ENCODE data around the gene HOXB13.

DNA sequence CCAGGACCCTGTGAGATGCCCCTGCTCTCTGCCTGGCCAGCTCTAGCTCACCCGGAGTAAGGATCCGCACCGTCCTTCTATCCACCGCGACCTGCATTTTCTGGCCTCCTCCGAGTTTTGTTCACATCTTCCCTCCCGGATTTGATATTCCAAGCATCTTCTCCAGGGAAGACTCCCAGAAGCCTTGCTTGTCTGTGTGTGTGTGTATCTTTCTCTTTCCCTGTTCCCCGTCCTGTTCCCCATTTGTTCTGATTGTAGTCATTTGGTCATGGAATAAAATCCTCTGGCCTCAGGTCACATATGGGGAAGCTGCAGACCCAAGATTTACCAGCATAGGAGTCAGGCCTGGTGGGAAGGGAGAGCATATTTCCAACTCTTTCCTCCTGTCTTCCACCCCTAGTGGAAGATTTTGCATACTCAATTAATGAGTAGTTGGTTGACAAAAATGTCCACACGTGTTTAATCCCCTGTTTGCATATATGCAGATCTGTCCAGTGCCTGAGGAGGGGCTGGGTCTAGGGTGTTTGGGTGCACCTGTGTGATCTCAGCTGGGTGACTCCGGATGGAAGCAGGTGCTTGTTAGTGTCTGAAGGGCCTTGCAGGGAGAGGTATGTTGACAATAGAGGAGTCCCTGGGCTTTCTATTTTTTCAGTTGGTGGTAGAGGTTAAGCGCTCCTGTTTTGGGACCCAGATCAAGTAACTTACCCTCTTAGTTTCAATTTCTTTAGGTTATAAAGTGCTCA is 8.1 kb downstream of the HOXB13 start:
- TF ChIP-seq YY1 (IDR thresholded peaks at IDR 0.05; ENCODE audit: insufficient read depth, insufficient read length) (no peak), SUZ12 (IDR thresholded peaks at IDR 0.05; ENCODE audit: extremely low read depth, insufficient read depth, insufficient read length) (peak; percentile 61)

Data from NT2/D1 (cell line).